Measurements from ENCODE around the gene CEMIP. TPM values are rescaled to one million over a fixed set of nuclear protein-coding genes. Genes with fewer than 3 reads are reported as not detected.

CEMIP gene
- total RNA-seq, 6 donors from 2014 or later = 0.59 to 38.8 (median 5.7) TPM

DNA sequence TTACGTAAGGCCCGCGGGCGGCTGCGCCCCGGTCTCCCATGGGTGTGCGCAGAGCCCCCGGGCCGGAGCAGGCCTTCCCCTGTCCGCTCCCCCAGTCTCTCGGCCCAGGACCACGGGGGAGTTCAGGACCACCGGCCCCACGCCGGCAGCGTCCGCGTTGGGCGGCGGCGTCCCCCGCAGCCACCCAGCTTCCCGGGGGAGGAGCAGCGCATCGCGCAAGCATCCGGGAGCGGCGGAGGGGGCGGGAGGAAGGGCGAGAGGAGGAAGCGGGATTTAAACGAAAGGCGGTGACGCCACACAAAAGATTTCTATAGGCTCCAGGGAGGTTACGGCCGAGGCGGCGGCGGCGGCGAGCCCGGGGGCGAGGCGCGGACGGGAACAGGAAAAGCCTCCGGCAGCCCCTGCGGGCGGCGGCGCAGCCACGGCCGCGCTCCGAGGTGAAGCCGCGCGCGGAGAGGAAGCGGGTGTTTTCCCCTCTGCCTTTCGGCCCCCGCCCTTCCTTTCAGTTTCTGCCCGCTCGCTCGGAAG, 221.5 kb downstream of the CEMIP start, which contains the start of gene TLNRD1:
Gene TLNRD1, plus strand, starts transcription at position 300 of the 528 bp plus-strand sequence. CDS start 1,349 bp downstream, outside the sequence.
- Histone ChIP-seq H3K4me3 (peak within 1 kb of the TSS; percentile 65 to 87 (median 82)), H3K9me3 (no peaks in the 10 kb centered on the region), H3K27ac (peak within 1 kb of the TSS; percentile 97 to 98 (median 97)), H3K27me3 (no peaks in the 10 kb centered on the region), H3K36me3 (peaks cover 0 to 12% (median 8%) of the 10 kb centered on the region in 4 donors), H3K4me1 (peaks cover 24 to 54% (median 28%) of the 10 kb centered on the region in 4 donors)
- ATAC-seq (ENCODE audit: low FRiP score in 2 of 2) = peak; percentile 82 to 93
- TF ChIP-seq EP300 (IDR thresholded peaks at IDR 0.05) (peak in 1 of 4 donors; percentile 72), POLR2A (IDR thresholded peaks at IDR 0.05) (peak; percentile 85 to 94 (median 90)), POLR2AphosphoS5 (IDR thresholded peaks at IDR 0.05) (peak; percentile 96 to 99)
- TF ChIP-seq, protein P1, sequence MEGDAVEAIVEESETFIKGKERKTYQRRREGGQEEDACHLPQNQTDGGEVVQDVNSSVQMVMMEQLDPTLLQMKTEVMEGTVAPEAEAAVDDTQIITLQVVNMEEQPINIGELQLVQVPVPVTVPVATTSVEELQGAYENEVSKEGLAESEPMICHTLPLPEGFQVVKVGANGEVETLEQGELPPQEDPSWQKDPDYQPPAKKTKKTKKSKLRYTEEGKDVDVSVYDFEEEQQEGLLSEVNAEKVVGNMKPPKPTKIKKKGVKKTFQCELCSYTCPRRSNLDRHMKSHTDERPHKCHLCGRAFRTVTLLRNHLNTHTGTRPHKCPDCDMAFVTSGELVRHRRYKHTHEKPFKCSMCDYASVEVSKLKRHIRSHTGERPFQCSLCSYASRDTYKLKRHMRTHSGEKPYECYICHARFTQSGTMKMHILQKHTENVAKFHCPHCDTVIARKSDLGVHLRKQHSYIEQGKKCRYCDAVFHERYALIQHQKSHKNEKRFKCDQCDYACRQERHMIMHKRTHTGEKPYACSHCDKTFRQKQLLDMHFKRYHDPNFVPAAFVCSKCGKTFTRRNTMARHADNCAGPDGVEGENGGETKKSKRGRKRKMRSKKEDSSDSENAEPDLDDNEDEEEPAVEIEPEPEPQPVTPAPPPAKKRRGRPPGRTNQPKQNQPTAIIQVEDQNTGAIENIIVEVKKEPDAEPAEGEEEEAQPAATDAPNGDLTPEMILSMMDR (IDR thresholded peaks at IDR 0.05) = peak in 1 of 6 experiments; percentile 5
- WGBS, 2 donors = 0 to 1% methylated on average over 3 to 41 of the region's 66 CpGs
- peak; percentile 92 to 96 for DNase-seq

Small RNAs within 50 kb of the gene (small RNA-seq; reads per million reads assigned to genes)
- gene MIR4514 = 0 reads per million in 4 donors
- 0 to 1.3 (median 0.10) reads per million in 4 donors for gene MIR549A

Other genes with a start within 250 kb of the CEMIP start
- 10 to 100 TPM; 15.7 to 34.2 (median 25.5) TPM for gene ABHD17C, start 84.1 kb upstream of the CEMIP start, total RNA-seq
- 10 to 100 TPM; 18.2 to 35.6 (median 23.5) TPM for gene MESD, start 210.4 kb downstream of the CEMIP start, total RNA-seq
- gene TLNRD1, start 221.6 kb downstream of the CEMIP start, total RNA-seq = 10 to 100 TPM; 23.0 to 55.7 (median 36.0) TPM